ENCODE data around the gene TRAPPC12.

The TRAPPC12 gene

GRCh38 chr2:3470856-3471737 is 91.6 kb downstream of the TRAPPC12 start:
- DNase-seq, result no peak

GRCh38 chr2:3472296-3472695 is 92.8 kb downstream of the TRAPPC12 start:
- no peak for DNase-seq

DNA sequence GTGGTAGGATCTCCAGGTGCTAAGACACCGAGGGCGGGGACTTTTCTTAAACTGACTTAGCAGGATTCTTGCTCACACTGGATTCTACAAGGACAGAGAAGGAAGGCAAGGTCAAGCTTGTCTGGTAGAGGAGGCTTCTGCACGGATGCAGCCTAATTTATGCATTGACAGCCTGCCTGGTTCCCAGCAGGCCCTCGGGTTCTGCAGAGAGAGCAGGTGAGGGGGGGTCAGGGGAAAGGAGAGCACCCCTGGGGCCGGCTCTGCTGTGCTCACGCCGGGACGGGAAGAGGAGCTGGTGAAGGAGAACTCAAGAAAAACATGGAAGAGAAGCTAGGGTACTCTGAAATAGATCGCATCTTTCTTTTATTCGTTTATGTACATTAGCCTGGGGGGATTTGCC is 93.5 kb downstream of the TRAPPC12 start:
- no peak for DNase-seq

GRCh38 chr2:3475771-3476170 is 96.3 kb downstream of the TRAPPC12 start:
- no peak for DNase-seq

GRCh38 chr2:3476321-3476984 is 97.0 kb downstream of the TRAPPC12 start:
- no peak for DNase-seq

- DNase-seq, result no peak
These were observed 97.5 kb downstream of the TRAPPC12 start for GRCh38 chr2:3476985-3477327.

DNA sequence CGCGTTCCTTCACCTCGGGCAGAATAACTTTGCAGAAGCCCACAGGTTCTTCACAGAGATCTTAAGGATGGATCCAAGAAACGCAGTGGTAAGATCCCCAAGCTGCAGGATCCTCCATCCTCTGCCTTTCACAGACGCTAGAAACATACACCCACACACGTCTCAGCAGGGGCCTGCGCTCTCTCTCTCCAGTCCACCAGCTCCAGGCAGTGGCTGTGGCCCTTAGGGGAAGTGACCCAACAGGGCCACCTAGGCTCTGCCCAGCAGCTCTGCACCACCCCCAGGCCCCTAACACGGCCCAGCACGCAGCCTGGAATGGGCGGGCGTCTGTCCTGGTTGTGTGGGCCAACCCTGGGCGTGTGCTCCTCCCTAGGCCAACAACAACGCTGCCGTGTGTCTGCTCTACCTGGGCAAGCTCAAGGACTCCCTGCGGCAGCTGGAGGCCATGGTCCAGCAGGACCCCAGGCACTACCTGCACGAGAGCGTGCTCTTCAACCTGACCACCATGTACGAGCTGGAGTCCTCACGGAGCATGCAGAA is 99.4 kb downstream of the TRAPPC12 start:
- DNase-seq, result no peak

DNA sequence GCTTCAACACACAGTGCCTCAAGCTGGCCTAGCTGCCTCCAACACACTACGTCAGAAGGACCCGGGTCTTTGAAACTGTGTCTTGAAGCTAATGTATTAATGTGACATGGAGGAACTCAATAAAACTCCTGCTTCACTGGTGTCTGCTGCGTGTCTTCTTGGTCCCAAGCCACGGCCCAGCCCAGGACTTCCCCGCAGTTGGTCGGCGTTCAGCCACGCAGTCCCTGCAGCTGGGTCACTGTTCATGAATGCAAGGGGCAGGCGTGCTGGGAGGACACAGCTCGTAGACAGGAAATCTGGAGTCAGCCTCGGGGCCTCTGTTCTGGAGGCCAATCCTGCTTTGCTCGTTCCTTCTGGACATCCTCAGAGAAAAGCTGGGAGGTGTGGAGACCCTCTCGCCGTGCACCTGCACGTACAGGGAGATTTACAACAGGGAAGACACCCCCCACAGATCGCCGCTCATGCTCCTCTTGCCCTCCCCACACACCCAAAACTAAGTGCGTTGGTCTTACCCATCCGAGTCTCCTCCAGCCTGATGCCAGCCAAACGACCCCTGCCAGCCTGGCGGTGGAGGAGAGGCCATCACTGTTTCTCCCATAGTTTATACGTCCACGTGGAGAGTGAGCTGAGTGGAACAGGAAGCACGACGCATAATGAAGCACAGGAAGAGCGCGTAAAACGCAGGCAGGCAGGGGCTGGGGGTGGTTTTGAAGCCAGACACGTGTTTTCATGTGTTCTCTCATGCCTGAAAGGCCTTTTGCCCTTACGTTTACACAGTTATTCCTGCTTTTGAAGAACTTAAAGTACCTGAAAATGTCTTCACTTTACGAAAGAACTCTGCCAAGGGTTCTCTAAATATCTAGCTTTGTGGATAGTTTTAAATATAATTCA is 100.2 kb downstream of the TRAPPC12 start:
- DNase-seq, result no peak

DNA sequence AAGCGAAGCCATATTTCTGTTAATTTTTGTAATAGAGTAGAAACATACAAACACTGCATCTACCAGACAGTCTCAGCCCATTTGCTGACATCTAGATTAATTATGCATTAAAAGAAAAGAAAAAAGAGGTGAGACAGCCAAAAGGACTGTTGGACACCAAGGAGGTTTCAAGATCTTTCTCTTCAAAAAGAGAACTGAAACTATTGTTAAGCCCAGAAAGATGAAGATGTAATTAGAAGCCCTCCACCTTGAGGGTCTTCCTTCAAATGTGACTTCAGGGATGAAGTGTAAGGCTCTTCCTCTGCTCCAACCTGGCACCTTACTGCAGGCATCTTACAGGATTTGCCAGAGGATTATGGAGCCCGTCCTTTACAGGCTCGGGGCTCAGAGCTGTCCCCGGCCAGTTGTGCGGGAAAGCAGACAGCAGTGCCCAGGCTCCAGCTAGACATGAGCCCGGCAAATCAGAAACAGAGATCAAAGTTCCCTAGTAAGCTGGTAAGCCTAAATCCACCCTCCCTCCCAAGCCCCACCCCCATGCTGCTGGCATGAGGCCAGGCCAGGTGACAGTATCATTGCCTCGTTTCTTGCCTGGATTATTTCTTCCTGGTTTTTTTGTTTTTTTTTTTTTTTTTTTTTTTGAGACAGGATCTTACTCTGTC is 101.0 kb downstream of the TRAPPC12 start:
- DNase-seq, result no peak

DNA sequence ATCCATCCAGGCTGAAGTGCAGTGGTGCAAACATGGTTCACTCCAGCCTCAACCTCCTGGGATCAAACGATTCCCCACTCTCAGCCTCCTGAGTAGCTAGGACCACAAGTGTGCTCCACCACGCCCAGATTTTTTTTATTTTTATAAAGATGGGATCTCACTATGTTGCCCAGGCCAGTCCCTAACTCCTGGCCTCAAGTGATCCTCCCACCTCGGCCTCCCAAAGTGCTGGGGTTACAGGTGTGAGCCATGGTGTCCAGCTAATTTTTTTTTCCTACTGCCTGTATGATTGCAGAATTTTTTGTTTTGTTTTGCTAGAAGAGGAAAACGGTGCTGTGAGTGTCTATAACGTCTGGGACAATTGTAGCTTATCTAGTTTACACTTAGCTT is 101.5 kb downstream of the TRAPPC12 start:
- no peak for DNase-seq

DNA sequence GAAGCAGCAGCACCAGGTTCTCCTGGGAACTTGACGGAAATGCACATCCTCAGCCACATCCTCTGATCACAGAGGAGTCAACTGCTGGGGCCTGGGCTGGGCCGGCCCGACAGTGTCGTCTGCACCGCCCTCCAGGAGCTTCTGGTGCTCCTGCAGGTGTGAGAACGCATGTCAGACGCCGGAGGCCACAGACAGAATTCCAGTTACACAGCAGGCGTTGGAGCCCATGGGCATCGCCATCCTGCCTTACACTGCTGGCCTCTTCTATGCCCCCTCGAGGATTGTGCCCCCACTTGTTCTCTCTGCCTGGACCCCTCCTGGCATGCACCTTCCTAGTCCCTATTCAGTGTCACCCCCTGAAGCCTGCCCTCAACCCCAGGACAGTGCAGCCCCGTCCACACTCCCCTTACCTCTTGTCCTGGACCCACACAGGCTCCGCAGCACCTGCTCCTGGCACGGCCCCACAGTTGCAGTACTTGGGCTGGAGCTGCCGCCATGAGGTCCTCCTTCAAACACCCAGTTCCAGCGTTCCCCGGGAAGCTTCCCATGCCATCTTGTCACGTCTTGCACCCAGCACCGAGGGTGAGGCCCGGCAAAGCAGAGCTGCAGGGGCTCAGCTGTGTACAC is 102.4 kb downstream of the TRAPPC12 start:
- no peak for DNase-seq

- no peak for DNase-seq
These were observed 102.9 kb downstream of the TRAPPC12 start for GRCh38 chr2:3482363-3482821.

GRCh38 chr2:3483227-3483985 is 103.9 kb downstream of the TRAPPC12 start:
- DNase-seq, result no peak

DNA sequence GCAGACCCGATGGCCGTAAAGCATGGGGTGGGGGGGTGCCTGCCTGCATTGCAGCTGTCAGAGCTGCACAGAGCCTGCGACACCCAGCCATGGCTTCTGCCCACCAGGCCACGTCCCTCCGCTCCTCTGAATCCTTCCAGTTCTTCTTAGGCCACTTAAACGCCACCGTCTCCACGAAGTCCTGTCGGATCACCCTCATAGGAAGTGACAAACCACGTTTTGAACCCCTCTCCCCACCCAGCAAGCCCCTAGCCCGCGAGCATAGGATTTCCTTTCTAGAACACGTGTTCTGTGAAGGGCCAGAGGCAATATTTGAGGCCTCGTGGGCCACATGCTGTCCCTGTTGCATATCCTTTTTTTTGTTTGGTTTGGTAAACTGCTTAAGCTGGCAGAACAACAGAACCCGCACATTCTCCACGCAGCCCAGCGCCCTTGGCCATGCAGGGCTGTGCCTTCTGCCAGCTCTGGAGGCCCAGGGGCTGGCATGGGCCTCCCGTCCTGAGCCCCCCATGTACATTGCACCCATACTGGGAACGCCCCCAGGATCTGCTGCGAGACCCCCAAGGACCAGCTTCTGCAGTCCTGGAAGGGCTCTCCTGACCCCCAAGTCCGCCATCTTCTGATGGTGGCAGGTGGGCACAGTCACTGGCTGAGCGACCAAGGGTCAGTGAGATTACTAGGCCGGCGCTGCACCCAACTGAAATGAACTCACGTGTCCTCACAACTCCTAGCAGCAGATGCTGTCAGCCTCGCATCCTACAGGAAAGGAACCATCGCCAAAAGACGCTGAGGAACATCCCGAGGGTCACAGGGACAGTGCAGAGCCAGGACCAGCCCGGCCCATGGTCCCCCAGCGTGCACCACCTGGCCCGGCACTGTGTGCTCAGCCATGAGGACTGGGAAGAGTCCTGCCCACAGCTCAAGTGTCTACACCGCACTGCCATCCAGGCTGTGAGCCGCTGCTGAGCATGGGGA is 104.8 kb downstream of the TRAPPC12 start:
- DNase-seq, result no peak

GRCh38 chr2:3485166-3485565 is 105.7 kb downstream of the TRAPPC12 start:
- DNase-seq, result no peak

DNA sequence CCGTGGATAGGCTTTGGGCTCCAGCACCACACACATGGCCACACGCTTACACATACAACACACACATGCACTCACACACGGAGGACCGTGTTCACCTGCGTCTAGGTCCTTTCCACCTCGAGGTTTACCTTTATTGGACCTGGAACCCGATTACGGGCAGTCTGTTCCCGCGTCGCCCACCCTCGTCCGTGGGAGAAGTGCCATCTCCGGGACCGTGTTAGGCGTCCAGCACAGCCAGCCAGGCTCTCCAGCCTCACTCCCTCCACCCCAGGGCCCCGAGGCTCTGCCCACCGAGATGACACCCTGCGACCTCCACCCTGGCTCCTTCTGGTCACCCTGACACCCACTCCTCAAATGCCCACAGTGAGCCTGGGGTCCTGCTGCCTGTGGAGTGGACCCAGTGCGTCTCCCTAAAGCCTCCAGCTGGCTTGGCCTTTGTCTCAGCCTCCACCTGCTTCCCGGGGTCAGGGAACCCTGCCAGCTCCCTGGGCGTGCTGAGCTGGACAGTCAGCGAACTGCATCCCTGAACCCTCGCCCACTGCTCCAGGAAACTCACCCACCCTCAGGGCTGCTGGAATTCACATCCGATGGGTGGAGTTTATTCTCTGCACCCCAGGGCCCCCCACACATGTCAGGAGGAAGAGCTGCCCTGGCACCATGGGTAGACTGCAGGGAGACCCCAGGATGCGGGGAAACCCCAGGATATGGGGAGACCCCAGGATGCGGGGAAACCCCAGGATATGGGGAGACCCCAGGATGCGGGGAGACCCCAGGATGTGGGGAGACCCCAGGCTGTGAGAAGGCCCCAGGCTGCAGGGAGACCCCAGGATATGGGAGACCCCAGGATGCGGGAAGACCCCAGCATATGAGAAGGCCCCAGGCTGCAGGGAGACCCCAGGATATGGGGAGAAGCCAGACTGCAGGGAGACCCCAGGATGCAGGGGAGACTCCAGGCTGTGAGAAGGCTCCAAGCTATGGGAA is 106.8 kb downstream of the TRAPPC12 start:
- no peak for DNase-seq

DNA sequence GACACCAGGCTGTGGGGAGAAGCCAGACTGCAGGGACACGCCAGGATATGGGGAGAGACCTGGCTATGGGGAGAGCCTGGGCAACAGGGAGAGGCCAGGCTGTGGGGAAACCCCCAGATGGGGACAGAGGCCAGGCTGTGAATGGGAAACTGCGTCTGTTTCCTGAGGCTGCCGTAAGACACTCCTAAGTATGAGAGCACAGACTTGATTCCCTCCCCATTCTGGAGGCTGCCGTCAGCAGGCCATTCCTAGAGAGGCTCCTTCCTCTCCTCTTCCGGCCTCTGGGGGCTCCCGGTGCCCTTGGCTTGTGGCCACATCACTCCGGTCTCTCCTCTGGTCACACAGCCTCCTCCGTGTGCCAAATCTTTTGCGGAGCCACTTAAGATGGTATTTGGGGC is 107.5 kb downstream of the TRAPPC12 start:
- no peak for DNase-seq

- no peak for DNase-seq
These were observed 107.9 kb downstream of the TRAPPC12 start for GRCh38 chr2:3487432-3487831.

DNA sequence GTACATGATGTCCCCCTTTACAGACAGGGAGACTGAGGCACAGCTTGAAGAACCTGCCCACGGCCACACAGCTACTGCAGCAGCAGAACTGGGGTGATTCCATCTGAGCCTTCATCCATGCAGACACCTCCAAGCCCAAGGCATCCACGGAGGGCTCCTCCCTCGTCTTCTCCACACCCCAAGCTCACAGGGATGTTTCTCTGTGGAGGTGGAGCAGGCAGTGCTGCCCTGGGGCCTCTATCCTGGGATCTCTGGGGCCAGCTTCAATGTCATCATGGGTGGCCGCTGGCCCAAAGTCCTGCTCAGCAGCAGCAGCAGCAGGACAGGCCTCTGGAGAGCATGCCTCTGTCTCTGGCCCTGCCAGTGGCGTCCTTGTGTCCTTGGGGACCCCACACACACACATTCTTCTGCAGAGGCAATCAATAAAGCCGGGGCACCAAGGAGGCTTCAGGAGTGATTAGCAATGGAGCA is 108.6 kb downstream of the TRAPPC12 start:
- DNase-seq, result no peak
